ENCODE measurements around the gene ALAS1. TPM values are rescaled to one million over a fixed set of nuclear protein-coding genes. Genes with fewer than 3 reads are reported as not detected.
A peak's percentile ranks its signal among the peaks of the same experiment; 100 is the strongest.

Gene ALAS1
- total RNA-seq, 5 donors from 2014 or later (not counting 1 experiment from before 2014, with no cell fraction given), result 12.2 to 32.7 (median 27.1) TPM

GRCh38 chr3:52181543-52181942, 16.4 kb upstream of the ALAS1 start:
- ChIA-PET CTCF (no interaction called here), POLR2A (no interaction called here)
- Mint-ChIP-seq H3K4me1 (peaks cover 0 to 16% (median 5%) of the 10 kb centered on the region in 3 donors), H3K27ac (no peak overlapping the region), H3K4me3 (no peak overlapping the region), H3K27me3 (no peaks in the 10 kb centered on the region), H3K9me3 (no peaks in the 10 kb centered on the region), H3K36me3 (no peaks in the 10 kb centered on the region)
- Histone ChIP-seq H3K4me3 (ENCODE audit: control insufficient read depth in 1 of 2, extremely low read depth in 1 of 2, low read length in 1 of 2) (no peak overlapping the region), H3K27ac (ENCODE audit: low read length) (no peak overlapping the region), H3K9me3 (no peaks in the 10 kb centered on the region), H3K4me1 (ENCODE audit: control insufficient read depth in 1 of 2, extremely low read depth in 1 of 2, insufficient read depth in 2 of 2, low read length in 2 of 2) (peaks cover 0 to 17% of the 10 kb centered on the region in 2 experiments), H3K27me3 (replicated peaks in 1 of 2; ENCODE audit: control insufficient read depth in 2 of 2, extremely low read depth in 1 of 2, insufficient read depth in 2 of 2, low read length in 1 of 2) (peaks cover 0 to 10% of the 10 kb centered on the region in 2 experiments), H3K36me3 (ENCODE audit: control insufficient read depth in 2 of 2, extremely low read depth in 1 of 2, insufficient read depth in 1 of 2, low read length in 1 of 2) (no peaks in the 10 kb centered on the region)
- DNase-seq, result no peak
- 92% methylated on average over 4 of the region's 4 CpGs for WGBS (ENCODE audit: insufficient coverage)
- no peak for ATAC-seq (replicated peaks in 1 of 4)

- 49% methylated on average over 2 of the region's 5 CpGs for WGBS (ENCODE audit: insufficient coverage)
- H3K27me3 ChIP-seq (replicated peaks in 1 of 2; ENCODE audit: control insufficient read depth in 2 of 2, extremely low read depth in 1 of 2, insufficient read depth in 2 of 2, low read length in 1 of 2), result peaks cover 0 to 10% of the 10 kb centered on the region in 2 experiments
- peaks cover 0 to 17% of the 10 kb centered on the region in 2 experiments for H3K4me1 ChIP-seq (ENCODE audit: control insufficient read depth in 1 of 2, extremely low read depth in 1 of 2, insufficient read depth in 2 of 2, low read length in 2 of 2)
- peak overlapping the region; percentile 31 for H3K27ac ChIP-seq (ENCODE audit: low read length)
- Mint-ChIP-seq H3K27ac (no peak overlapping the region), H3K9me3 (no peaks in the 10 kb centered on the region), H3K27me3 (no peaks in the 10 kb centered on the region), H3K4me1 (peaks cover 0 to 16% (median 5%) of the 10 kb centered on the region in 3 donors), H3K4me3 (no peak overlapping the region), H3K36me3 (no peaks in the 10 kb centered on the region)
- no peaks in the 10 kb centered on the region for H3K36me3 ChIP-seq (ENCODE audit: control insufficient read depth in 2 of 2, extremely low read depth in 1 of 2, insufficient read depth in 1 of 2, low read length in 1 of 2)
- ChIA-PET POLR2A (no interaction called here), CTCF (no interaction called here)
- H3K4me3 ChIP-seq (ENCODE audit: control insufficient read depth in 1 of 2, extremely low read depth in 1 of 2, low read length in 1 of 2), result no peak overlapping the region
- no peaks in the 10 kb centered on the region for H3K9me3 ChIP-seq
- ATAC-seq (replicated peaks in 1 of 4) (peak in 1 of 4 experiments; percentile 52), DNase-seq (peak in 13 of 35 experiments; percentile 4 to 48 (median 21))
Measured at GRCh38 chr3:52182196-52182595, 15.8 kb upstream of the ALAS1 start.

GRCh38 chr3:52182691-52183090, 15.3 kb upstream of the ALAS1 start:
- ATAC-seq (replicated peaks in 1 of 4) (no peak), DNase-seq (no peak)
- WGBS (ENCODE audit: insufficient coverage), result 100% methylated on average over 3 of the region's 4 CpGs
- Mint-ChIP-seq H3K4me3 (no peak overlapping the region), H3K9me3 (no peaks in the 10 kb centered on the region), H3K36me3 (no peaks in the 10 kb centered on the region), H3K4me1 (peaks cover 0 to 16% (median 5%) of the 10 kb centered on the region in 3 donors), H3K27me3 (no peaks in the 10 kb centered on the region), H3K27ac (no peak overlapping the region)
- H3K27me3 ChIP-seq (replicated peaks in 1 of 2; ENCODE audit: control insufficient read depth in 2 of 2, extremely low read depth in 1 of 2, insufficient read depth in 2 of 2, low read length in 1 of 2), result peaks cover 0 to 5% of the 10 kb centered on the region in 2 experiments
- no peaks in the 10 kb centered on the region for H3K9me3 ChIP-seq
- H3K4me3 ChIP-seq (ENCODE audit: control insufficient read depth in 1 of 2, extremely low read depth in 1 of 2, low read length in 1 of 2), result no peak overlapping the region
- H3K4me1 ChIP-seq (ENCODE audit: control insufficient read depth in 1 of 2, extremely low read depth in 1 of 2, insufficient read depth in 2 of 2, low read length in 2 of 2), result peaks cover 0 to 17% of the 10 kb centered on the region in 2 experiments
- ChIA-PET CTCF (no interaction called here), POLR2A (no interaction called here)
- H3K36me3 ChIP-seq (ENCODE audit: control insufficient read depth in 2 of 2, extremely low read depth in 1 of 2, insufficient read depth in 1 of 2, low read length in 1 of 2), result no peaks in the 10 kb centered on the region
- peak overlapping the region; percentile 31 for H3K27ac ChIP-seq (ENCODE audit: low read length)

- peaks cover 0 to 17% of the 10 kb centered on the region in 2 experiments for H3K4me1 ChIP-seq (ENCODE audit: control insufficient read depth in 1 of 2, extremely low read depth in 1 of 2, insufficient read depth in 2 of 2, low read length in 2 of 2)
- no peak for ATAC-seq (replicated peaks in 1 of 4)
- no peaks in the 10 kb centered on the region for H3K36me3 ChIP-seq (ENCODE audit: control insufficient read depth in 2 of 2, extremely low read depth in 1 of 2, insufficient read depth in 1 of 2, low read length in 1 of 2)
- no peak overlapping the region for H3K4me3 ChIP-seq (ENCODE audit: control insufficient read depth in 1 of 2, extremely low read depth in 1 of 2, low read length in 1 of 2)
- DNase-seq, result no peak
- H3K27ac ChIP-seq (ENCODE audit: low read length), result no peak overlapping the region
- H3K4me1 Mint-ChIP-seq, result peaks cover 0 to 16% (median 5%) of the 10 kb centered on the region in 3 donors
- H3K27me3 ChIP-seq (replicated peaks in 1 of 2; ENCODE audit: control insufficient read depth in 2 of 2, extremely low read depth in 1 of 2, insufficient read depth in 2 of 2, low read length in 1 of 2), result no peaks in the 10 kb centered on the region
- ChIA-PET CTCF (interaction anchor here in 1 of 2 donors (0.7 kb wide), 1 partner anchor 71 kb away, joined by 8 read pairs; no protein-coding TSS in a partner anchor), POLR2A (no interaction called here)
- H3K36me3 Mint-ChIP-seq, result no peaks in the 10 kb centered on the region
- no peak overlapping the region for H3K4me3 Mint-ChIP-seq
- H3K27ac Mint-ChIP-seq, result no peak overlapping the region
- H3K27me3 Mint-ChIP-seq, result no peaks in the 10 kb centered on the region
- no peaks in the 10 kb centered on the region for H3K9me3 Mint-ChIP-seq
- WGBS (ENCODE audit: insufficient coverage), result 93% methylated on average over 3 of the region's 7 CpGs
- no peaks in the 10 kb centered on the region for H3K9me3 ChIP-seq
Measured at GRCh38 chr3:52183786-52184445, 14.0 kb upstream of the ALAS1 start.

- Mint-ChIP-seq H3K9me3 (no peaks in the 10 kb centered on the region), H3K27ac (no peak overlapping the region), H3K4me3 (no peak overlapping the region), H3K36me3 (no peaks in the 10 kb centered on the region), H3K4me1 (peaks cover 0 to 16% (median 5%) of the 10 kb centered on the region in 3 donors), H3K27me3 (no peaks in the 10 kb centered on the region)
- H3K27me3 ChIP-seq (replicated peaks in 1 of 2; ENCODE audit: control insufficient read depth in 2 of 2, extremely low read depth in 1 of 2, insufficient read depth in 2 of 2, low read length in 1 of 2), result no peaks in the 10 kb centered on the region
- H3K27ac ChIP-seq (ENCODE audit: low read length), result no peak overlapping the region
- no peak for ATAC-seq (replicated peaks in 1 of 4)
- 88% methylated on average over 5 of the region's 8 CpGs for WGBS (ENCODE audit: insufficient coverage)
- no peaks in the 10 kb centered on the region for H3K9me3 ChIP-seq
- POLR2A ChIA-PET, result interaction anchor here in 1 of 2 donors (0.5 kb wide), 1 partner anchor 54 kb away, joined by 6 read pairs; no protein-coding TSS in a partner anchor
- H3K36me3 ChIP-seq (ENCODE audit: control insufficient read depth in 2 of 2, extremely low read depth in 1 of 2, insufficient read depth in 1 of 2, low read length in 1 of 2), result no peaks in the 10 kb centered on the region
- H3K4me3 ChIP-seq (ENCODE audit: control insufficient read depth in 1 of 2, extremely low read depth in 1 of 2, low read length in 1 of 2), result no peak overlapping the region
- CTCF ChIA-PET, result no interaction called here
- no peak for DNase-seq
- peaks cover 0 to 17% of the 10 kb centered on the region in 2 experiments for H3K4me1 ChIP-seq (ENCODE audit: control insufficient read depth in 1 of 2, extremely low read depth in 1 of 2, insufficient read depth in 2 of 2, low read length in 2 of 2)
Measured at GRCh38 chr3:52184690-52185089, 13.3 kb upstream of the ALAS1 start.

- peak overlapping the region in 1 of 2 donors; percentile 34 for H3K27ac Mint-ChIP-seq
- H3K36me3 ChIP-seq (ENCODE audit: control insufficient read depth in 2 of 2, extremely low read depth in 1 of 2, insufficient read depth in 1 of 2, low read length in 1 of 2), result no peaks in the 10 kb centered on the region
- peaks cover 0 to 13% (median 5%) of the 10 kb centered on the region in 3 donors for H3K4me1 Mint-ChIP-seq
- H3K9me3 Mint-ChIP-seq, result no peaks in the 10 kb centered on the region
- no peaks in the 10 kb centered on the region for H3K27me3 Mint-ChIP-seq
- ChIA-PET CTCF (no interaction called here), POLR2A (interaction anchor here in 1 of 2 donors (0.5 kb wide), 2 partner anchors 54 to 79 kb away, joined by 3 to 6 read pairs; no protein-coding TSS in a partner anchor)
- H3K4me3 Mint-ChIP-seq, result no peak overlapping the region
- H3K4me3 ChIP-seq (ENCODE audit: control insufficient read depth in 1 of 2, extremely low read depth in 1 of 2, low read length in 1 of 2), result no peak overlapping the region
- DNase-seq (no peak), ATAC-seq (replicated peaks in 1 of 4) (no peak)
- H3K36me3 Mint-ChIP-seq, result no peaks in the 10 kb centered on the region
- peaks cover 0 to 17% of the 10 kb centered on the region in 2 experiments for H3K4me1 ChIP-seq (ENCODE audit: control insufficient read depth in 1 of 2, extremely low read depth in 1 of 2, insufficient read depth in 2 of 2, low read length in 2 of 2)
- H3K27ac ChIP-seq (ENCODE audit: low read length), result no peak overlapping the region
- H3K27me3 ChIP-seq (replicated peaks in 1 of 2; ENCODE audit: control insufficient read depth in 2 of 2, extremely low read depth in 1 of 2, insufficient read depth in 2 of 2, low read length in 1 of 2), result no peaks in the 10 kb centered on the region
- no peaks in the 10 kb centered on the region for H3K9me3 ChIP-seq
- 97% methylated on average over 5 of the region's 6 CpGs for WGBS (ENCODE audit: insufficient coverage)
Measured at GRCh38 chr3:52185311-52185710, 12.6 kb upstream of the ALAS1 start.

Data from T-cell (primary cell).